ENCODE data around the gene WNK1. TPM values are rescaled to one million over a fixed set of nuclear protein-coding genes. Genes with fewer than 3 reads are reported as not detected.

Gene WNK1
- total and polyA plus RNA-seq, 2 of the 8 experiments (the other 6 are each of a cell fraction or from before 2014, with no cell fraction given) = 88.2 to 157 TPM

DNA sequence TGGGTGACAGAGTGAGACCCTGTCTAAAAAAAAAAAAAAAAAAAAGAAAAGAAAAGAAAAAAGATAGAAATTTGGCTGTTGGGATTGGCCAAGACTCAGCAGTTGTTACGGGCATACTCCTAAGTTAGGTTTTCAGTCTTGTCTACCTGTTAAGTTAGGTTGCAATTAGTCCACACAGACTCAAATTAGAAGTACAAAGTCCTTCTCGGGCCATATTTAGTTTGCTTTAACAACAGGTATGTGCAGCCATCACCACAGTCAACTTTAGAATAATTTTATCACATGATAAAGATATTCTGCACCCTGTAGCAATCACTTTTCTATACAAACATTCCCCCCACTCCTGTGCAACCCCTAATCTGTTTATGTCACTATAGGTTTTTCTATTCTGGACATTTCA lies 85.2 kb downstream of the WNK1 start:
- Histone ChIP-seq H4K5ac (ENCODE audit: insufficient read length, low read depth, low read length) (no peak overlapping the region), H3K27me3 (replicated peaks in 1 of 4; ENCODE audit: control insufficient read depth in 3 of 4, extremely low read depth in 1 of 4, insufficient read depth in 3 of 4, low read length in 3 of 4) (peaks cover 0 to 1% (median 0%) of the 10 kb centered on the region in 4 experiments; a peak in 1 of 7 replicates), H3K14ac (ENCODE audit: insufficient read length) (no peak overlapping the region), H2AFZ (ENCODE audit: low read length) (no peak overlapping the region), H3K4me3 (ENCODE audit: extremely low read depth in 1 of 4, insufficient read depth in 2 of 4, low read depth in 3 of 4, low read length in 4 of 4) (no peak overlapping the region), H2BK12ac (ENCODE audit: low read depth, low read length) (no peak overlapping the region), H3K23ac (ENCODE audit: insufficient read length) (no peak overlapping the region), H3K18ac (ENCODE audit: extremely low read depth, low read length) (no peak overlapping the region), H2BK120ac (replicated peaks; ENCODE audit: low read depth, low read length) (no peak overlapping the region), H3K36me3 (ENCODE audit: control insufficient read depth in 2 of 4, insufficient read depth in 4 of 4, low read length in 3 of 4) (peaks cover 0 to 10% (median 0%) of the 10 kb centered on the region in 4 experiments; a peak in 1 of 8 replicates), H3K23me2 (ENCODE audit: low read depth, low read length) (no peaks in the 10 kb centered on the region), H3K9me3 (ENCODE audit: insufficient read depth in 2 of 2, low read depth in 1 of 2, low read length in 1 of 2) (no peaks in the 10 kb centered on the region), H3K4me1 (replicated peaks in 1 of 4; ENCODE audit: control insufficient read depth in 3 of 4, insufficient read depth in 4 of 4, low read length in 3 of 4) (no peaks in the 10 kb centered on the region), H2BK15ac (ENCODE audit: low read length) (no peak overlapping the region), H3K27ac (ENCODE audit: low read depth, low read length) (no peak overlapping the region), H2BK5ac (ENCODE audit: low read depth, low read length) (no peak overlapping the region), H3K79me1 (ENCODE audit: low read depth, low read length) (no peaks in the 10 kb centered on the region), H3K79me2 (ENCODE audit: control insufficient read depth in 1 of 2, insufficient read depth in 2 of 2, low read length in 2 of 2) (0 out of 4 replicates have a peak, but pooled peaks cover 0 to 2% of the 10 kb centered on the region in 2 experiments), H4K91ac (replicated peaks; ENCODE audit: insufficient read length, low read length) (no peak overlapping the region), H3K9ac (replicated peaks in 1 of 4; ENCODE audit: extremely low read depth in 1 of 4, low read depth in 3 of 4, low read length in 3 of 4) (no peak overlapping the region), H3K4me2 (ENCODE audit: insufficient read depth in 1 of 2, low read depth in 2 of 2, low read length in 2 of 2) (no peak overlapping the region), H2BK20ac (ENCODE audit: low read length) (no peak overlapping the region), H4K8ac (ENCODE audit: extremely low read depth, insufficient read depth, low read length) (no peak overlapping the region), H3K4ac (replicated peaks; ENCODE audit: insufficient read length, low read depth, low read length) (no peak overlapping the region), H4K20me1 (replicated peaks in 1 of 2; ENCODE audit: control insufficient read depth in 1 of 2, insufficient read depth in 2 of 2, low read length in 2 of 2) (no peaks in the 10 kb centered on the region), H3K56ac (replicated peaks; ENCODE audit: insufficient read length, low read depth, low read length) (no peak overlapping the region), H2AK5ac (ENCODE audit: low read depth, low read length) (no peak overlapping the region)
- no peak for FAIRE-seq
- no peak for DNase-seq (ENCODE audit: low read depth in 1 of 2, low spot score in 2 of 2)
- ChIA-PET CTCF (ENCODE audit: partially characterized antibody) (interaction anchor here (0.7 kb wide), 1 partner anchor 25 kb away, joined by 4 read pairs; no protein-coding TSS in a partner anchor), POLR2A (ENCODE audit: partially characterized antibody) (no interaction called here)
- WGBS, 2 experiments (ENCODE audit: extremely low coverage in 1 of 2, insufficient coverage in 1 of 2, insufficient read length in 1 of 2, insufficient replicate concordance in 2 of 2, low coverage in 1 of 2, low lambda C conversion rate in 2 of 2, missing lambda C conversion rate in 1 of 2) = 86% methylated on average over 2 of the region's 2 CpGs; no CpG with 5 or more reads in 1 of the 2 experiments
- TF ChIP-seq BCL11A (IDR thresholded peaks at IDR 0.05; ENCODE audit: low read depth in 2 of 2, low read length in 2 of 2) = no peak
- no peak for TF ChIP-seq CREB1 (IDR thresholded peaks at IDR 0.05)
- no peak for TF ChIP-seq FOSL1 (IDR thresholded peaks at IDR 0.05; ENCODE audit: insufficient read depth, low read depth, low read length)
- TF ChIP-seq RNF2 (IDR thresholded peaks at IDR 0.05; ENCODE audit: borderline replicate concordance, low read depth, low read length, missing control alignments, poor library complexity, severe bottlenecking) = no peak
- TF ChIP-seq, protein P1, sequence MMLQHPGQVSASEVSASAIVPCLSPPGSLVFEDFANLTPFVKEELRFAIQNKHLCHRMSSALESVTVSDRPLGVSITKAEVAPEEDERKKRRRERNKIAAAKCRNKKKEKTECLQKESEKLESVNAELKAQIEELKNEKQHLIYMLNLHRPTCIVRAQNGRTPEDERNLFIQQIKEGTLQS (IDR thresholded peaks at IDR 0.05; ENCODE audit: insufficient read depth, low read depth, low read length) = no peak
- TF ChIP-seq ZNF274 (IDR thresholded peaks at IDR 0.05; ENCODE audit: borderline replicate concordance, extremely low read depth, low read length) = no peak
- TF ChIP-seq JUN (IDR thresholded peaks at IDR 0.05; ENCODE audit: low read depth, low read length) = no peak
- TF ChIP-seq, protein P2, sequence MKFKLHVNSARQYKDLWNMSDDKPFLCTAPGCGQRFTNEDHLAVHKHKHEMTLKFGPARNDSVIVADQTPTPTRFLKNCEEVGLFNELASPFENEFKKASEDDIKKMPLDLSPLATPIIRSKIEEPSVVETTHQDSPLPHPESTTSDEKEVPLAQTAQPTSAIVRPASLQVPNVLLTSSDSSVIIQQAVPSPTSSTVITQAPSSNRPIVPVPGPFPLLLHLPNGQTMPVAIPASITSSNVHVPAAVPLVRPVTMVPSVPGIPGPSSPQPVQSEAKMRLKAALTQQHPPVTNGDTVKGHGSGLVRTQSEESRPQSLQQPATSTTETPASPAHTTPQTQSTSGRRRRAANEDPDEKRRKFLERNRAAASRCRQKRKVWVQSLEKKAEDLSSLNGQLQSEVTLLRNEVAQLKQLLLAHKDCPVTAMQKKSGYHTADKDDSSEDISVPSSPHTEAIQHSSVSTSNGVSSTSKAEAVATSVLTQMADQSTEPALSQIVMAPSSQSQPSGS (IDR thresholded peaks at IDR 0.05; ENCODE audit: low read length) = no peak
- TF ChIP-seq NRF1 (IDR thresholded peaks at IDR 0.05; ENCODE audit: low read depth, low read length) = no peak
- no peak for TF ChIP-seq GTF2F1 (IDR thresholded peaks at IDR 0.05; ENCODE audit: borderline replicate concordance, low read depth, low read length)
- TF ChIP-seq EGR1 (IDR thresholded peaks at IDR 0.05; ENCODE audit: borderline replicate concordance, low read depth, low read length) = no peak

Measured in H1 (cell line).